ENCODE data around the gene PLCG2.
A peak's percentile ranks its signal among the peaks of the same experiment; 100 is the strongest.

PLCG2 gene

DNA sequence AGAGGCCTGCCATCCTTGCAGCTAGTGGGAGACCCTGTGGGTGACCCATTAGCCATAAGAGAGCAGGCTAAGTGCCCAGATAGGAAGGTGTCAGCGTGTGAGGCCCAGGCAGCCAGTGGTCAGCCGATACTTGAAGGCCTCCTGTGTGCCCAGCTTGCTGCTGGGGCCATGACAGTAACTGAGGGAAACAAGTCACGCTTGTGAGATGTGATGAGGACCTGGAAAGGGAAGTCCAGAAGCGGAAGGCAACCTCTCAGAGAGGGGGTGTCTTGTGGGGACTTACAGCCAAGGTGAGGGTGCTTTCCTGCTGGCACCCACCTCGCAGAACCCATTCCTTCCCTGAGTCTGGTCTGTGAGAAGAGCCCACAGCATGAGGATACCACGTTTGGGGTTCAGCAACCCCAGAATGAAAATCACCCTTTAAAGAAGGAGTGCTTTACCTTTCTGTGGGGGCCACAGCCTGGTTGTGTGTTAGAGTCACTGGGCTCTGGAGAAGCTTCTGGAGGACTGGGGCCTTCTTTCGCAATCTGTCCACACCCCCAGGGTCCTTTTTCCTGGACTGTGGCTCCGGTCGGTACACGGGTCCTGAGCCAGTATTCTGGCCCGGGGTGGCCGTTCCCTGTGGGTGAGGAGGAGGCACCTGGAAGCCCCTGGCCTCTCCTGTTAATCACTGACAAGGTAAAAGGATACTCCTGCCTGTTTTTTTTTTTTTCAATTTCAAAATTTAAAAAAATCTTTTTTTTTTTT lies 53.9 kb downstream of the PLCG2 start:
- Histone ChIP-seq H4K20me1 (ENCODE audit: low read depth, low read length) (no peaks in the 10 kb centered on the region), H3K27ac (ENCODE audit: low read depth, low read length) (peak overlapping the region; percentile 100), H3F3A (ENCODE audit: insufficient read depth) (peaks cover 58% of the 10 kb centered on the region), H3K4me3 (ENCODE audit: insufficient read depth, low read length, poor library complexity, severe bottlenecking) (no peak overlapping the region), H3K9me2 (replicated peaks; ENCODE audit: insufficient read depth, low read length) (no peaks in the 10 kb centered on the region), H3K36me3 (ENCODE audit: low read length) (no peaks in the 10 kb centered on the region), H3K9ac (ENCODE audit: low read length) (peak overlapping the region; percentile 84), H2AFZ (ENCODE audit: low read depth, low read length, severe bottlenecking) (no peak overlapping the region), H3K4me2 (ENCODE audit: low read depth, low read length, poor library complexity, severe bottlenecking) (peak overlapping the region; percentile 92), H3K27me3 (ENCODE audit: low read length) (no peaks in the 10 kb centered on the region), H3K9me3 (ENCODE audit: insufficient read depth, low read length) (no peaks in the 10 kb centered on the region), H3K79me2 (ENCODE audit: insufficient read depth, low read length) (peaks cover 93% of the 10 kb centered on the region)
- no peak for TF ChIP-seq CTCF (IDR thresholded peaks at IDR 0.05; ENCODE audit: insufficient read depth, low read length, poor library complexity, severe bottlenecking)
- TF ChIP-seq EZH2phosphoT487 (conservative IDR thresholded peaks at IDR 0.05; ENCODE audit: low read length) = no peak

DNA sequence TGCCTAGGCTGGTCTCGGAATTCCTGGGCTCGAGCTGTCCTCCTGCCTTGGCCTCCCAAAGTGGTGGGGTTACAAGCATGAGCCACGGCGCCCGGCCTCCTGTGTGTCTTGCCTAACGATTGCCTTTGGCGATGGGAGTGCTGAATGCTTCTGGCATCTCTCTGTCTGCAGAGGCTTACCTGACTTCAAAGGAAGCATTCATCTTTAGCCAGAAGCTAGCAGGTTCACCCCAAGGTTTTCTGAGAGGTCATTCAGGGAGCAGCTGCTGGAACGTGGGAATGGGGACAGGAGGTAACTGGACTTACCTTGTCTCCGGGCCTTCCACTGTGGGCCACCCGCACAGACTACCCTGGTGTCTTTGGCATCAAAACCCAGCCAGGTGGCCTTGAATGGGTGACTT lies 54.7 kb downstream of the PLCG2 start:
- Histone ChIP-seq H3K9ac (ENCODE audit: low read length) (peak overlapping the region; percentile 12; the same call in 1 of the 2 replicates), H3K27ac (ENCODE audit: low read depth, low read length) (peak overlapping the region; percentile 100), H3K36me3 (ENCODE audit: low read length) (no peaks in the 10 kb centered on the region), H2AFZ (ENCODE audit: low read depth, low read length, severe bottlenecking) (no peak overlapping the region), H3K27me3 (ENCODE audit: low read length) (no peaks in the 10 kb centered on the region), H3F3A (ENCODE audit: insufficient read depth) (peaks cover 52% of the 10 kb centered on the region), H3K79me2 (ENCODE audit: insufficient read depth, low read length) (peaks cover 94% of the 10 kb centered on the region), H3K9me3 (ENCODE audit: insufficient read depth, low read length) (no peaks in the 10 kb centered on the region), H3K4me3 (ENCODE audit: insufficient read depth, low read length, poor library complexity, severe bottlenecking) (no peak overlapping the region), H4K20me1 (ENCODE audit: low read depth, low read length) (no peaks in the 10 kb centered on the region), H3K9me2 (replicated peaks; ENCODE audit: insufficient read depth, low read length) (no peaks in the 10 kb centered on the region), H3K4me2 (ENCODE audit: low read depth, low read length, poor library complexity, severe bottlenecking) (no peak overlapping the region)
- TF ChIP-seq CTCF (IDR thresholded peaks at IDR 0.05; ENCODE audit: insufficient read depth, low read length, poor library complexity, severe bottlenecking) (no peak), EZH2phosphoT487 (conservative IDR thresholded peaks at IDR 0.05; ENCODE audit: low read length) (no peak)

DNA sequence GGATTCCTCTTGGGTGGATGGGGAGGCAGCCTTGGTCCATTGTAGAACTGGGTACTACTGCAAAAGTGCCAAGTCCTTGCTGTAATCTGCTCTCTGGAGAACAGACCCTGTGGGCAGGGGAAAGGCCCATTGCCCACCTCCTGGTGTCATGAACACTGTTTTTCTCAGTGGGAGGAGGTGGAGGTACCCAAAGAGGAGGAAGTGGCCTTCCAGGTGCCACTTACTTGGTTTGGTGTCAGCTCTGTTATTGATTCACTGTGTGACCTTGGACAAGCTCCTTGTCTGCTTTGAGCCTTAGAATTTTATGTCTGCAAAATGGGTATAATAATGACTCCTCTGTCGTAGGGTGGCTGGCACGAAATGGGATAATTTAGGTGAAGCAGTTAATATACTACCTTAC lies 55.8 kb downstream of the PLCG2 start:
- Histone ChIP-seq H2AFZ (ENCODE audit: low read depth, low read length, severe bottlenecking) (no peak overlapping the region), H3K9me3 (ENCODE audit: insufficient read depth, low read length) (no peaks in the 10 kb centered on the region), H3K27me3 (ENCODE audit: low read length) (no peaks in the 10 kb centered on the region), H3K36me3 (ENCODE audit: low read length) (peaks cover 8% of the 10 kb centered on the region; the same call in 1 of the 2 replicates), H3K9ac (ENCODE audit: low read length) (peak overlapping the region; percentile 12; the same call in 1 of the 2 replicates), H3K4me2 (ENCODE audit: low read depth, low read length, poor library complexity, severe bottlenecking) (peak overlapping the region; percentile 16), H3K9me2 (replicated peaks; ENCODE audit: insufficient read depth, low read length) (no peaks in the 10 kb centered on the region), H3K4me3 (ENCODE audit: insufficient read depth, low read length, poor library complexity, severe bottlenecking) (no peak overlapping the region), H3K79me2 (ENCODE audit: insufficient read depth, low read length) (peaks cover 94% of the 10 kb centered on the region), H3K27ac (ENCODE audit: low read depth, low read length) (peak overlapping the region; percentile 100), H3F3A (ENCODE audit: insufficient read depth) (peaks cover 47% of the 10 kb centered on the region), H4K20me1 (ENCODE audit: low read depth, low read length) (no peaks in the 10 kb centered on the region)
- TF ChIP-seq CTCF (IDR thresholded peaks at IDR 0.05; ENCODE audit: insufficient read depth, low read length, poor library complexity, severe bottlenecking) = no peak
- no peak for TF ChIP-seq EZH2phosphoT487 (conservative IDR thresholded peaks at IDR 0.05; ENCODE audit: low read length)
